Stimulated activated CD8-positive, alpha-beta memory T cell treated with anti-CD3 and anti-CD28 coated beads, Interleukin-4, amount 100 ng/mL, for 48 hours (primary cell): ENCODE results near the gene MEIS2.

ENCODE experiments used
- DNase-seq: peaks from one replicate; pipeline ENCODE4 v3.0.0-alpha.2; 2020

MEIS2 gene

GRCh38 chr15:36958606-36959005, 141.7 kb downstream of the MEIS2 start:
- DNase-seq = no peak

GRCh38 chr15:36954486-36954885, 145.9 kb downstream of the MEIS2 start:
- DNase-seq = no peak

- DNase-seq = no peak
Observed at GRCh38 chr15:36953346-36953745, 147.0 kb downstream of the MEIS2 start.

- no peak for DNase-seq
Observed at GRCh38 chr15:36951731-36952247, 148.6 kb downstream of the MEIS2 start.

GRCh38 chr15:36950371-36950770, 150.0 kb downstream of the MEIS2 start:
- no peak for DNase-seq

- no peak for DNase-seq
Observed at GRCh38 chr15:36948982-36949381, 151.4 kb downstream of the MEIS2 start.

- no peak for DNase-seq
Observed at GRCh38 chr15:36947035-36947719, 153.2 kb downstream of the MEIS2 start.

GRCh38 chr15:36944442-36944841, 155.9 kb downstream of the MEIS2 start:
- no peak for DNase-seq

- no peak for DNase-seq
Observed at GRCh38 chr15:36943508-36944361, 156.6 kb downstream of the MEIS2 start.

GRCh38 chr15:36942248-36942827, 158.0 kb downstream of the MEIS2 start:
- no peak for DNase-seq

GRCh38 chr15:36941798-36942197, 158.6 kb downstream of the MEIS2 start:
- no peak for DNase-seq

GRCh38 chr15:36940636-36941260, 159.6 kb downstream of the MEIS2 start:
- no peak for DNase-seq

GRCh38 chr15:36940219-36940618, 160.1 kb downstream of the MEIS2 start:
- DNase-seq = no peak

- no peak for DNase-seq
Observed at GRCh38 chr15:36938764-36939163, 161.6 kb downstream of the MEIS2 start.

- DNase-seq = no peak
Observed at GRCh38 chr15:36938131-36938530, 162.2 kb downstream of the MEIS2 start.

- no peak for DNase-seq
Observed at GRCh38 chr15:36936613-36937012, 163.7 kb downstream of the MEIS2 start.

GRCh38 chr15:36933255-36933990, 166.9 kb downstream of the MEIS2 start:
- DNase-seq = no peak

GRCh38 chr15:36932070-36932469, 168.3 kb downstream of the MEIS2 start:
- no peak for DNase-seq

- no peak for DNase-seq
Observed at GRCh38 chr15:36931434-36931833, 168.9 kb downstream of the MEIS2 start.

GRCh38 chr15:36926427-36926825, 173.9 kb downstream of the MEIS2 start:
- DNase-seq = no peak

- DNase-seq = no peak
Observed at GRCh38 chr15:36925653-36926426, 174.5 kb downstream of the MEIS2 start.

- DNase-seq = no peak
Observed at GRCh38 chr15:36925049-36925448, 175.3 kb downstream of the MEIS2 start.
